H7 (cell line): ENCODE results near the gene TEX264. TPM values are rescaled to one million over a fixed set of nuclear protein-coding genes. Genes with fewer than 3 reads are reported as not detected.
A peak's percentile ranks its signal among the peaks of the same experiment; 100 is the strongest.

Experiments
- DNase-seq: peaks from one replicate; pipeline ENCODE4 v3.0.0; 2012
- H3K27me3 ChIP-seq: 2 replicates; pipeline ENCODE4 v1.6.0; 2011; ENCODE audit warnings: mild to moderate bottlenecking, low read length; ENCODE audit not compliant: control insufficient read depth, insufficient read depth
- H3K36me3 ChIP-seq: replicated peaks from 2 replicates; pipeline ENCODE4 v1.5.1; 2011; ENCODE audit warnings: low read length; ENCODE audit not compliant: control insufficient read depth, insufficient read depth
- H3K4me3 ChIP-seq: 2 replicates; pipeline ENCODE4 v1.5.1; 2011; ENCODE audit warnings: low read depth, mild to moderate bottlenecking, control low read depth, low read length, moderate library complexity; ENCODE audit not compliant: insufficient read depth
- total RNA-seq: library from RNA; depleted of rRNA; stranded (reverse); fragments of >200 nt; shearing (Covaris generic); gene quantifications from 2 replicates; pipeline ENCODE4 v1.2.3, GENCODE V29; 2014

The TEX264 gene
- total RNA-seq, 1 experiment from 2014 or later: 18.9 TPM

DNA sequence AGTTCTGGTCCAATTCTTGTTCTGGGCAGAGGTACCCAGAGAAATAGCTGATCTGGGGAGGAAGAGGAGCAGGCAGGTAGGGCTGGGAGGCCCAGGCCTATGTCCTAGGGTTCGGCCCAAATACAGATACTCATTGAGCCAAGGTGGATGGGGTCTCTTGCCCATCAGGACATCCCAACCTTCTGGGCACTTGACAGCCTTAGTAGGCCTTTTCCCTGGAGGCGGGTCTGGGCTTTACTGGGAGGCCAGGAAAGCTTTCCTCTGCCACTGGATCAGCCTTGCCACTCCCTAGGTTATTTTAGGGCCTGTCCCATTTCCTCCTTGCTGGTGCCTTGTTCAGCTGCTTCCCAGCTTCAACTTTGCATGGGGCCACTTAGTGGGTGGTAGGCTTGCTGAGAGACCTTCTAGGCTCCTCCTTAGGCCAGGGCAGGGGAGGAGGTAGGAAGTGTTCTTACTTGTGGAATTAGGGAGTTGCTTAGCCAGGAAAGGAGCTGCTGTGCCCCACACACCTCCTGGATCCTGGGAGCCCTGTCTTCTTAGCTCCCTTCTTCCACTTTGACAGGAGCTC lies 9.7 kb downstream of the TEX264 start:
- H3K4me3 ChIP-seq: no peak overlapping the region
- no peaks in the 10 kb centered on the region; the same call in 1 of the 2 replicates for H3K36me3 ChIP-seq

DNA sequence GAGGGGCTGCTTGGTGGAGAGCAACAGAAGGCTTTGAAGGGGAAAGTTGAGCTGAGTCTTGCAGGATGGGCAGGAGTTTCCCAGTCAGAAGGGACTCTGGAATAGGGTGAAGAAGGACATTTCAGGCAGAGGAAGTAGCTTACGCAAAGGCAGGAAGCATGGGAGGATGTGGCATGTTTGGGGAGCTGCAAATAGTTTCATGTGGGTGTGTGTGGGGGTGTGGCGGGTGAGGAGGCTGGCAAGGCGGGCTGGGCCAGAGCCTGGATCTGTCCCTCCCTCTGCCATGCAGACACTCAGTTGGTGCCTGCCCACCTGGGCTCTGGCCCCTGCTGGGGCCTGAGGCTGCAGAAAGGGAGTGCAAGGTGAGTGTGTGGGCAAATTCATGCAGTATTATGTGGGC lies 10.4 kb downstream of the TEX264 start:
- H3K36me3 ChIP-seq: no peaks in the 10 kb centered on the region; the same call in 1 of the 2 replicates
- no peaks in the 10 kb centered on the region for H3K27me3 ChIP-seq
- H3K4me3 ChIP-seq: no peak overlapping the region
- no peak for DNase-seq

More for the DNA sequence above, 9.7 kb downstream of the TEX264 start:
- no peak for DNase-seq
- no peaks in the 10 kb centered on the region for H3K27me3 ChIP-seq

DNA sequence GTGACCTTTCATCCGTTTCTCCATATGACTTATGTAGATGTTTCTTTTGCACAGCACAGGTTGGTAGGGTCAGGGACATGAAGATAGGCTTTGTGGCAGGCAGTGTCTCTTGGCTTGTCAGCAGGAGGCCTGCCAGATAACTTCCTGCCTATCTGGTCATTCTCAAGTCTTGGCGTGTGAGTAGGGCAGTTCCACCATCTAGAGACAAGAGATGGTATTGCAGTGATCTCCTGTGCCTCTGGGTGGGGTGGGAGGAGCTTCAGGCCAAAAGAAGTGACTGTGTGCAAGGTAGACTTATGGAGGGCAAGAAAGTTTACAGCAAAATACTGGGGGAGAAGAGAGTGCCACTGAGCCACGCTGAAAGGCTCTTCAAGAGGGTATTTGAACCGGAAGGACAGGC lies 11.0 kb downstream of the TEX264 start:
- peak; percentile 94 for DNase-seq
- Histone ChIP-seq H3K36me3 (no peaks in the 10 kb centered on the region), H3K4me3 (no peak overlapping the region)

DNA sequence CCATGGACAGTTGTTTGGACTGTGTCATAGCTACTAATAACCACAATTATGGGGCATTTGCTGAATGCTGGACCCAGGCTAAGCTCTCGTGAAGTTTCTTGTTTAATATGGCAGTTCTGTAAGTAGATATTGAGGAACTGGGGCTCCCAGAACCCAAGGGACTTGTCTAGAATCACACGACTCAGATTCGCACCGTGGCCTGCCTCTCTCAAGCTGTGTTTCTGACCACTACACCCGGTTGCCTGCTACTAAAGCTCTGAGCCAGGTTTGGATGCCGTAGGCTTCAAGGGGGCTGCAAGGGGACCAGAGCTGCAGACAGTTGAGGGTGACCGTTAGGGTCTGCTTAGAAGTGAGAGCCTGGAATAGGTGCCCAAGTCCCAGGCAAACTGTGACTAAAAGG lies 11.5 kb downstream of the TEX264 start:
- DNase-seq: no peak
- Histone ChIP-seq H3K27me3 (no peaks in the 10 kb centered on the region), H3K4me3 (no peak overlapping the region), H3K36me3 (no peaks in the 10 kb centered on the region)

More for the DNA sequence above, 11.0 kb downstream of the TEX264 start:
- H3K27me3 ChIP-seq: no peaks in the 10 kb centered on the region

DNA sequence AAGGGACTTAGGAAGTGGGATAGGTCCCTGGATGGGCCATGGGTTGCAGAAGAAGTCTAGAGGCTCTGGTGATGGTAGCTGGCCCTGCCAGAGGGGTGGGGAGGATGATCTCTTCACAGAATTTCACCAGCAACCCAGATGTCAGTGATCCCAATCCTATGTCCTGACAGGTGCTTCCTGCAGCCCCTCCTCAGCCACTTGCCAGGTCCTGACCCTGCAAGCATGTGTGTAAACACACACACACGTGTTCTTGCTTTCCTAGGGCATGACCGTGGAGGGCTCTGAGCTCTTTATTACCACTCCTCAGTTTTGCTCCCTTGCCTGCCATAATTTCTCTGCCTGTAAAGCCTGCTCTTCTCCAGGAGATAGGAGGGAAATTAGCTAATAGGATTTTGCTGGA lies 12.5 kb downstream of the TEX264 start:
- no peaks in the 10 kb centered on the region; the same call in 1 of the 2 replicates for H3K36me3 ChIP-seq
- no peaks in the 10 kb centered on the region for H3K27me3 ChIP-seq
- no peak overlapping the region for H3K4me3 ChIP-seq
- no peak for DNase-seq

DNA sequence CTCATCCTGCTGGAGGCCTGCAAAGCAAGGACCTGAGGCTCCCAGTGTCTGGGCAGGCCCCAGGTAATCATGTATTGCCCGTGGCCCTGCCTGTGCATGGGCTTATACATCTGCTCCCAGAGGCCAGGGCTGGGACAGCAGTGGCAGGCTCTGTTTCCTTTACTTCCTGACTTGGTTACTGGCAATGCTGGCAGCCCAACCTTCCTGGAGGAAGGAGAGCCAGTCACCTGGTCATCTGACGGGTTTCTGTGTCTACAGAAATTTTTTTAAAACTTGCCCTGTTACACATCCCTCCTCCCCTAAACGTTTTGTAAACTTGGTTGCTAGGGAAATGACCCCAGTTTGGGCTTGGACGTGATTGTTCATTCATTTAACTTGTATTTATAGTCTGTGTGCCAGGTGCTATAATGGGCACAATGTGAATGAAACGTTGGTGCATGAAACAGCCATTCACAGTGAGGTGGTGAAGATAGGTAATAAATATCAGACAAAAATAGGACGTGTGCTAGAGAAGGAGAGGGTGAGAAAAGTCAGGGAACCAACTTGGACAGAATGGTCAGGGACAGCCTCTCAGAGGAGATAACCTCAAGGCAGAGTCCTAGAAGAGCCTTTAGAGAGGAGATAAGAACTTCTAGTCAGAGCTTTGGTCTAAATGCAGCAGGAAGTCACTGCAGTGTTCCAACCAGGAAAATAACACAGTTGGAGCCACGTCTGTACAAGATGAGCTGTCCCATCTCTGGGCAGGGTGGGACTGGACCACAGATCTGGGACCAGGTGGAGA lies 14.1 kb downstream of the TEX264 start:
- H3K36me3 ChIP-seq: no peaks in the 10 kb centered on the region; the same call in 1 of the 2 replicates
- H3K4me3 ChIP-seq: no peak overlapping the region
- H3K27me3 ChIP-seq: no peaks in the 10 kb centered on the region
- DNase-seq: no peak

DNA sequence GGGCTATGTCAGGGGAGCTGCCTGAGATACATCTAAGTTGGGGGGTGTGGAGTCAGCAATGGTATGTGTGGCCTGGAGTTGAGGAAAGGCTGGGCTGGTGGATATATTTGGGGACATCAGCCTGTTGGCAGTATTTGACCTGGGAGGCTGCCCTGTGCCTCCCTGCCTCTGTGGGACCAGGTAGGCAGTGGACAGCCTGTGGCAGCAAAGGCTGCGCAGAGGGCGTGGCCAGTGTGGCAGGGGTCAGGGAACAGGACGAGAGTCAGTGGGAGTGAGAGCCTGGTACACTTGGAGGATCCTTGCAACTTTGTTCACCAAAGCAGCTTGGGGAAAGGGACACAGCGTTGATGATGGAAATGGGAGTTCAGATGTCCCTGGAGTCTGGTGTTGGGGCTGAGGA lies 15.0 kb downstream of the TEX264 start:
- H3K36me3 ChIP-seq: no peaks in the 10 kb centered on the region; the same call in 1 of the 2 replicates

DNA sequence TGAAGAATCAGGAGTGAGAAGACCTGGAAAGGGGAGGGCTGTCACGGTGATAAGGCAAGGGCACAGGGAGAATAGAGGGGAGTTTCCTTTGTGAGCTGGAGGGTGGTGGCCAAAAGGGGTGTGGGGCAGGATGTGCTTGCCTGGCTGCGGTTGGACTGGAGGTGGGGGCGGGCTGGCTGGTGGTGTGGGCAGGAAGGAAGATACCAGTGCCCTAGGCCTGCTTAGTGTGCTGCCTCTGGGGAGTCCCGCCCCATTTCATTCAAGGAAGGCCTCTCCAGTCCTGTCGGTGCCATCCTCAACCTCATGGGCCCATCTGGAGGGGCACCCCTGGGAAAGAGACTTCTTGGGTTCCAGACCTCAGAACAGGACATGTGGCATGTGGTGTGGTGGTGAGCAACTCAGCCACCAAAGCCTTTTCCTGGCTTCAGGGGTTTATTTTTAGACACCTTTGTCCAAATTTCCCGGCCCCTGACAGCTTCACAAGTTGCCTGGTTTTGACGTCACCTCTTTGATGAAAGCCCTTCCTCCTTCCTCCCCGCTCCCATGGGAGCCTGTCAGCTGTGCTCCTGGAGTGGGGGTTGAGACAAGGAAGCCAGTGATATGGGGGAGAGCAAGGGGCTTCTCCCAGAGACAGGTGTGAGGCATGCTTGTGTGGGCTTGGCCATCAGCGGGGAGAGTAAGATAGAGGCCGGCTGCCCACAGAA lies 15.6 kb downstream of the TEX264 start:
- H3K4me3 ChIP-seq: no peak overlapping the region
- DNase-seq: no peak
- H3K27me3 ChIP-seq: no peaks in the 10 kb centered on the region
- H3K36me3 ChIP-seq: no peaks in the 10 kb centered on the region; the same call in 1 of the 2 replicates

More for the DNA sequence above, 15.0 kb downstream of the TEX264 start:
- DNase-seq: no peak
- H3K4me3 ChIP-seq: no peak overlapping the region
- no peaks in the 10 kb centered on the region for H3K27me3 ChIP-seq

DNA sequence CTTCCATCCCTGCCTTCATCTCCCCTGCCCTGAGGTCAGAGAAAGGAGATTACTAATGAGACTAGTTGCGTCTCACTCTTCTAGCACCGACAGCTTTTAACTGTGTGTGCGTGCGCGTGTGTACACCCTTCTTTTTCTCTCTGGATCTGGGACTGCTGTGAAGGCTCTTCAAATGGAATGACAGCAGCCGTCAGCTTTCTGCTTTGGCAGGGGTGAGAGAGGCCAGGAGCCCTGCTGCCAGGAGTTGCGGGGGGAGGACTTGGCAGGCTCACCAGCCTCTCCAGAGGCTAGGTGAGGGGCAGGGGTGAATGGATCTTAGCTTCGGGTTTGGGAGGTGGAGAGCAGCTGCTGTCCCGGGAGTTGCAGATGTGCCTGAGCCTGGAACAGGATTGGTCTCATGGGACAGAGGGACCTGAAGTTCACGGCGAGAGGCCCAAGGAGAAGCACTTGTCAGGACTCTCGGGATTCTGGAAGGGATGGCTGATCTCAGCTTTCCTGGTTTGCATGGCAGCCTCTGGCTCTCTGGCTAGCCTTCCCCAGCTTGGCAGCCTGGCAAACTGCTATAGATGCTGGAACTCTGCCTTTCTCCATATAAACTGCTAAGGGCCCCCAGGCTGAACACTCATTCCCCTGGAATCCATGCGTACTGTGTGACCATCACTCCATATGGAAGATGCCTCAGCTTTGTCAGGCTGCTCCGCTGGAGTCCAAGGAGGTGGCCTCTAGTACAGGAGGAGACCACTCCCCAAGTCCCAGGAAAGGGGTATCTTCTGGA lies 16.6 kb downstream of the TEX264 start:
- DNase-seq: no peak
- no peaks in the 10 kb centered on the region for H3K27me3 ChIP-seq
- H3K4me3 ChIP-seq: no peak overlapping the region
- H3K36me3 ChIP-seq: no peaks in the 10 kb centered on the region; the same call in 1 of the 2 replicates

DNA sequence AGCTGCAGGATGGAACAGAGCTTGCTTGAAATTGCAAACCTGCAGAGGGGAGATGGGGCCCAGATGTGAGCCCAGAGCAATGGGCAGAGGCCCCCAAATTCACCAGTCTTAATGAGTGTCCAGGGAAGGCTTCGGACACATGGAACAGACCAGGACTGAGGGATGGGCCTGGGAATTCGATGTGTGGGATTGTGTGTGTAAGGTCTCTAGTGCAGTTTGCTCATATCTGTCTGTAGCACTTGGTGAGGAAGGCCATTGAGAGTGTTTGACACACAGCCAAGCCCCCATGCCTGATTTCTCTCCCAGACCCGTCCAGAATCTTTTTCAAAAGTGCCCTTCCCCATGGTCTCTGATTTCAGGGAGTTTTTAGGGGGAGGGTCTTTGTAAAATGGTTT lies 17.2 kb downstream of the TEX264 start:
- no peaks in the 10 kb centered on the region for H3K27me3 ChIP-seq
- no peak for DNase-seq
- H3K36me3 ChIP-seq: no peaks in the 10 kb centered on the region; the same call in 1 of the 2 replicates
- H3K4me3 ChIP-seq: no peak overlapping the region

DNA sequence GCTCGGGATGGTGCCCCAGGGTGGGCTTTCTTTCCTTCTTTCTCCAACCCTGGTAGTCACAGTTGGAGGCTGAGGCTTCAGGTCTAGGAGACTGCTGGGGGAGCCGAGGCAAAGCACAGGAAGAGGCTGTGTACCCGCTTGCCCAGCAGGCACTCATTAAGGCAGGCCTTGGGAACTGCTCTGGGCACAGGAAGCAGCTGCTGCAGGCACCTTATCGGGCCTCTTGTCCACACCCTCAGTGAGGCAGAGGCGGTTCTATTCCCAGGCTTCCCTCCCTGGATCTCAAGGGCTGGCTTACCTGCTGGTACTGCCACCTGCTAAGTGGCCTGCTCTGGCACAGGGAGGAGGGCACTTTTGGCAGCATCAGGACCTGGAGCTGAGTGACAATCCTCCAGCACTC lies 20.0 kb downstream of the TEX264 start:
- Histone ChIP-seq H3K36me3 (no peaks in the 10 kb centered on the region; the same call in 1 of the 2 replicates), H3K4me3 (no peak overlapping the region), H3K27me3 (no peaks in the 10 kb centered on the region)
- no peak for DNase-seq

DNA sequence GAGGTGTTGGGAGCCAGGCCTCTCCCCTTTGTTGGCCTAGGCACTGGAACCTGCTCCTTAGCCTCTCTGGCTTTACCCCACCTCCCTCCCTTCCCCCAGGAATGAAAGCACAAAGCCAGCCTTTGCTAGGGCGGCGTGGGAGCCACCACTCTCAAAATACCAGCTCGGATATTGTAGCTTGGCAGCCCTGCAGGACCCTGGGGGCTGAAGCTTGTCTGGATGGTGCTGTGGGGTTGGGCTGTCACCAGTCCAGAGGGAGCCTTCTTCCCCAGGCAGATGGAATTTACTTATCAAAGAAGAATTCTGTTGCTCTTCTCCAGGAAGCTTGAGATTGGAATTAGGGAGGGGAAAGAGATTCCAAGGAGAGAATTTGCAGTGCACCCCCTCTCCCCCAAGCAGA lies 20.9 kb downstream of the TEX264 start:
- Histone ChIP-seq H3K4me3 (no peak overlapping the region), H3K27me3 (no peaks in the 10 kb centered on the region), H3K36me3 (no peaks in the 10 kb centered on the region; the same call in 1 of the 2 replicates)
- no peak for DNase-seq

DNA sequence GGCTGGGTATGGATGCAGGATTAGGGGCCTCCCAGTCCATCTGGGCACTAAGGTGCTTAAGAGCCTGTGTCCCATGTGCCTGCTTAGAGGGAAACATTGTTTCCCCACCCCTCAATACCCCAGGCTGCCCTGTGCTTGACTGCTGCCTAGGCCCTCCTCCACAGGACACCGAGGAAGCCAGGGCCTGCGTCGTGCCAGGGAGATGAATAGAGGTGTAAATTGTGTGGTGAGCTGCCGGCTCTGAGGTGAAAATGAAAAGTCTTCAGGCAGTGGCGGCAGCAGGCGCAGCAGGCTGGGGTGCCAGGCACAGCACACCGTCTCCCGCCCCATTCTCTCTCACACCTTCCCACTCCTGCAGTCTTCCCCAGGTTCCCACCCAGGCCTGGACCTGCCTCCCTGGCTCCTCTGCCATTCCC lies 21.9 kb downstream of the TEX264 start:
- no peak overlapping the region for H3K4me3 ChIP-seq
- H3K36me3 ChIP-seq: no peaks in the 10 kb centered on the region; the same call in 1 of the 2 replicates
- no peak for DNase-seq
- no peaks in the 10 kb centered on the region for H3K27me3 ChIP-seq

DNA sequence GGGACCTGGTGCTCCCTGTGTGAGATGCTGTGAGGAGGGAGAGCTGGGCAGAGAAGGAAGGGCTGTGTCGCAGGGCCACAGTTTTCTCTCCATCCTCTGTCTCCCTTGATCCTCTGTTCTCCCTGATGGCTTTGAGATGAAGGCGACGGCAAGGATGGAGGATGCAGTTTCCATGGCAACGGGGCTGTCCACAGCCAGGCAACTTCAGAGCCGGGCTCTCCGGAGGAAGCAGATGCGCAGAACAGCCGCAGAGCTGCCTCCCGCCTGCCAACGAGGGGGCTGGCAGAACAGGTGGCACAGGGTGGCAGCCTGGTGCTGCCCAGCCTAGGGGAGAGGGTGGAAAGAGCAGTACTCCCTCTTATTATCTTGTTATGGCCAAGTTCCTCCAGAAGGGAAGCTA lies 25.9 kb downstream of the TEX264 start:
- no peaks in the 10 kb centered on the region for H3K27me3 ChIP-seq

More for the DNA sequence above, 25.9 kb downstream of the TEX264 start:
- Histone ChIP-seq H3K4me3 (no peak overlapping the region), H3K36me3 (peaks cover 1% of the 10 kb centered on the region)
- no peak for DNase-seq
